ENCODE data around the gene ZNF564. TPM values are rescaled to one million over a fixed set of nuclear protein-coding genes. Genes with fewer than 3 reads are reported as not detected.

The ZNF564 gene
- total RNA-seq, 1 experiment from 2014 or later: 6.1 TPM

DNA sequence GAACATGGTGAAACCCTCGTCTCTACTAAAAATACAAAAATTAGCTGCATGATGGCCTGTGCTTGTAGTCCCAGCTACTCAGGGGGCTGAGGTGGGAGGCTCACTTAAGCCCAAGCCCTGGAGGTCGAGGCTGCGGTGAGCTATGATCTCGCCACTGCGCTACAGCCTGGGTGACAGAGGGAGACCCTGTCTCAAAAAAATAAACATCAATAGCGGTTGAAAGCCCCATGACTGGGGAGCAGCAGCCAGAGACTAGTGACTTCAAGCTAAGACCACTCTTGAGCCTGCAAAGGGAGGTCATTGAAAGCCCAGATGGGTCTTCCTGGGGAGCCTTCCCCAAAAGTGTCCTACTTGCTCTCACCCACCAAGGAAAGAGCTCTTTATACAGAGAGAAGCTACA, 54.8 kb downstream of the ZNF564 start:
- Histone ChIP-seq H3K9me2 (ENCODE audit: insufficient read depth) (no peaks in the 10 kb centered on the region), H3K27ac (ENCODE audit: low read depth, low read length) (no peak overlapping the region), H3K4me2 (ENCODE audit: low read length) (no peak overlapping the region), H3K79me2 (ENCODE audit: insufficient read depth, low read length) (no peaks in the 10 kb centered on the region), H3K4me1 (ENCODE audit: control insufficient read depth in 1 of 2, insufficient read depth in 2 of 2, low read length in 2 of 2) (no peaks in the 10 kb centered on the region), H3K27me3 (ENCODE audit: insufficient read depth, low read length) (no peaks in the 10 kb centered on the region), H4K20me1 (ENCODE audit: insufficient read depth) (no peaks in the 10 kb centered on the region), H3K9ac (ENCODE audit: low read length) (no peak overlapping the region), H3K36me3 (ENCODE audit: control insufficient read depth in 1 of 2, insufficient read depth in 2 of 2, low read length in 2 of 2) (no peaks in the 10 kb centered on the region), H3K4me3 (replicated peaks in 1 of 2; ENCODE audit: low read depth in 1 of 2, low read length in 2 of 2) (no peak overlapping the region), H2AFZ (ENCODE audit: low read depth, low read length, poor library complexity, severe bottlenecking) (no peak overlapping the region), H3K9me3 (ENCODE audit: control insufficient read depth in 1 of 2, insufficient read depth in 1 of 2, low read depth in 1 of 2, low read length in 2 of 2) (peaks cover 0 to 10% of the 10 kb centered on the region in 2 experiments; a peak in 2 of 4 replicates)
- ChIA-PET POLR2A (no interaction called here), RAD21 (ENCODE audit: low non-redundant PET in 1 of 2, low total read pairs in 2 of 2, uncharacterized antibody in 2 of 2, unreplicated experiment in 2 of 2) (no interaction called here), CTCF (no interaction called here)
- ATAC-seq: no peak
- intact Hi-C loops (cut with micrococcal nuclease): no loop called here
- no TSS peak for BruUV-seq (replicated peaks)
- no peak for DNase-seq (ENCODE audit: low read depth, low spot score)
- no peak for TF ChIP-seq ZNF274 (IDR thresholded peaks at IDR 0.05; ENCODE audit: low read depth, low read length)
- no peak for TF ChIP-seq CBX3 (IDR thresholded peaks at IDR 0.05; ENCODE audit: low read depth)
- TF ChIP-seq TCF7L2 (IDR thresholded peaks at IDR 0.05; ENCODE audit: borderline replicate concordance, extremely low read depth, insufficient read depth, insufficient read length): no peak
- TF ChIP-seq EZH2phosphoT487 (IDR thresholded peaks at IDR 0.05; ENCODE audit: borderline replicate concordance): no peak
- no peak for TF ChIP-seq RAD21 (IDR thresholded peaks at IDR 0.05; ENCODE audit: low read depth)
- TF ChIP-seq, protein P1, sequence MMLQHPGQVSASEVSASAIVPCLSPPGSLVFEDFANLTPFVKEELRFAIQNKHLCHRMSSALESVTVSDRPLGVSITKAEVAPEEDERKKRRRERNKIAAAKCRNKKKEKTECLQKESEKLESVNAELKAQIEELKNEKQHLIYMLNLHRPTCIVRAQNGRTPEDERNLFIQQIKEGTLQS (IDR thresholded peaks at IDR 0.05): no peak
- no peak for TF ChIP-seq POLR2A (IDR thresholded peaks at IDR 0.05; ENCODE audit: borderline replicate concordance, extremely low read depth, insufficient read depth, insufficient read length)
- TF ChIP-seq JUND (IDR thresholded peaks at IDR 0.05): no peak
- TF ChIP-seq YY1 (IDR thresholded peaks at IDR 0.05; ENCODE audit: extremely low read depth, insufficient replicate concordance, low read depth, low read length): no peak
- no peak for TF ChIP-seq POLR2AphosphoS5 (IDR thresholded peaks at IDR 0.05; ENCODE audit: low read depth, low read length)
- TF ChIP-seq, protein P2, sequence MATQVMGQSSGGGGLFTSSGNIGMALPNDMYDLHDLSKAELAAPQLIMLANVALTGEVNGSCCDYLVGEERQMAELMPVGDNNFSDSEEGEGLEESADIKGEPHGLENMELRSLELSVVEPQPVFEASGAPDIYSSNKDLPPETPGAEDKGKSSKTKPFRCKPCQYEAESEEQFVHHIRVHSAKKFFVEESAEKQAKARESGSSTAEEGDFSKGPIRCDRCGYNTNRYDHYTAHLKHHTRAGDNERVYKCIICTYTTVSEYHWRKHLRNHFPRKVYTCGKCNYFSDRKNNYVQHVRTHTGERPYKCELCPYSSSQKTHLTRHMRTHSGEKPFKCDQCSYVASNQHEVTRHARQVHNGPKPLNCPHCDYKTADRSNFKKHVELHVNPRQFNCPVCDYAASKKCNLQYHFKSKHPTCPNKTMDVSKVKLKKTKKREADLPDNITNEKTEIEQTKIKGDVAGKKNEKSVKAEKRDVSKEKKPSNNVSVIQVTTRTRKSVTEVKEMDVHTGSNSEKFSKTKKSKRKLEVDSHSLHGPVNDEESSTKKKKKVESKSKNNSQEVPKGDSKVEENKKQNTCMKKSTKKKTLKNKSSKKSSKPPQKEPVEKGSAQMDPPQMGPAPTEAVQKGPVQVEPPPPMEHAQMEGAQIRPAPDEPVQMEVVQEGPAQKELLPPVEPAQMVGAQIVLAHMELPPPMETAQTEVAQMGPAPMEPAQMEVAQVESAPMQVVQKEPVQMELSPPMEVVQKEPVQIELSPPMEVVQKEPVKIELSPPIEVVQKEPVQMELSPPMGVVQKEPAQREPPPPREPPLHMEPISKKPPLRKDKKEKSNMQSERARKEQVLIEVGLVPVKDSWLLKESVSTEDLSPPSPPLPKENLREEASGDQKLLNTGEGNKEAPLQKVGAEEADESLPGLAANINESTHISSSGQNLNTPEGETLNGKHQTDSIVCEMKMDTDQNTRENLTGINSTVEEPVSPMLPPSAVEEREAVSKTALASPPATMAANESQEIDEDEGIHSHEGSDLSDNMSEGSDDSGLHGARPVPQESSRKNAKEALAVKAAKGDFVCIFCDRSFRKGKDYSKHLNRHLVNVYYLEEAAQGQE (IDR thresholded peaks at IDR 0.05; ENCODE audit: low read depth): no peak
- no peak for TF ChIP-seq CEBPB (IDR thresholded peaks at IDR 0.05; ENCODE audit: low read depth)
- no peak for TF ChIP-seq FOSL1 (IDR thresholded peaks at IDR 0.05; ENCODE audit: low read depth)
- TF ChIP-seq EZH2 (IDR thresholded peaks at IDR 0.05): no peak
